NCI-H2196 treated with DMSO at 0.1 percent for 48 hours (cell line): ENCODE data around the gene TET3.

Source experiments
- DNase-seq: peaks from one replicate; lab custom pipeline; 2025; ENCODE audit not compliant: unreplicated experiment; lab: John Stamatoyannopoulos, UW

Gene TET3

DNA sequence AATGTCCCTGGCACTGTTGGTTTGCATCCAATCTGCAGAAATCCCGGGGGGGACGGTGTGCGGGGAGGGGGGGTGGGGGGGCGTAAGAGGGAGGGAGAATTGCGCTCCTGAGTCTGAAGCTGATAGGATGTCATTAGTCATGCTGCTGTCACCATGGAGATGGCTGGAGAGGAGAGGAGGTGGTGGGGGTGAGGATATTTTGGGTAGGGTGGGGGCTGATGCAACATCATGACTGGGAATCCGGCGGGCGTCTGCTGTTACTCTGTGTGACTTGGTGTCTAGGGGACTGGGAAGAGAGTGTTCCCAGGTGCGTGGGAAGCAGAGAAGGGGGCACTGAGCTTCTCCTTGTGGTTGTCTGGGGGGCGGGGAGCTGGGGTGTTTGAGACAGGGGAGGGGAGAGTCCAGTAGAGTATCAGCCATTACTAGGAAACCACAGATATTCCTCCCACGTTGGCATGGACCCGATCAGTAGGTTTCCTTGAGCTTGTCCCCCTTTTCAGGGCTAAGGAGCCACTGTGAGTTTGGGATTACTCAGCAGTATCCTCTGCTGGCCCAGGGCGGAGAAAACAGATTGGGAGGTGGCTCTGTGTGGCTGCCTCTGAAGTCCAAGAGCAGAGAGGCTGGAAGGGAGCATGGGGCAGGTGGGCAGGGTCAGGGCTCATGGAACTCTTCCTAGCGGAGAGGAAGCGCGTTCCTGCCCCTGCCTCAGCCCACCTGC is 18.9 kb downstream of the TET3 start:
- no peak for DNase-seq

DNA sequence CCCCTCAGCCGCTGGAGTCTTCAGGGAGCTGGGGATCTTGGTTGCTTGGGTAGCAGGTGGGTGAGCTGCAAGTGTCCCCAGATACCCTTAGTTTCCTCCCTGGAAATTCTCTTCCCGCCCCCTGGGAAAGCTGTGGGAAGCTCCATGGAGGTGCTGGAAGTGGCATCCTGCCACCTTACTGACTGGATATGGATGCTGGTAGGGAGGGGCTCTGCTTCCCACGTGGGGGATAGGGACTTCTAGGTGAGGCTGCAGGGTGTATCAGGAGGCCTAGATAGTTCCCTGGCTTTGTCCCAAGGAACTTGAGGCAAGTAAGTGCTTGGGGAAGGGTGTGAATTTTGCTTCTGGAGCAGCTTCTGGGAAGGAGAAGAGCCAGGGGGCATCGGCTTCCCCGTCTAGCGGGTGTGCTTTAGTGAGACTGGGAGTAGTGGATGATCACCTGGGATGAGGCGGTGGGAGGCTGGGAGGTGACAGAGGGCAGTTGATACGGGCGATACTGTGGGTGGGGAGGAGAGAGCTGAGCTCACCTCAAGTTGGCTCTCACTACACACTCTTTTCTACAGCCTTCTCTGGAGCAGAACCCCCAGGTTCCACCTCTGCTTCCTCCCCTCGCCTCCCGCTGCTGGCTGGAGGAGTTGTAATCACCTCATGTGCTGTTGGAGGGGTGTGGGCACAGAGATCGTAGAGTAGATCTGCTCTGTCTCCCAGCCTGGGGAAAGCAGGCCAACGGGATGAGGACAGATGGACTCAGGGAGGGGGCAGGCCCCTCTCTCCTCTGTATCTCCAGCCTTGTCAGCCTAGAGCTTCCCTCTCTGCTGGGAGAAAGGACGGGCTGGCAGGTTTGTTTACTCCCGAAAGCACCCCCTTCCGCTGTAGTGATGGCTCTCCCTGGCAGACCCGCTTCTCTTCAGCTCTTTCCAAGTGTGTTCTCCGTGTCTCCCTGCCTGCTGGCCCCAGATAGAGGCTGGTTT is 19.8 kb downstream of the TET3 start:
- no peak for DNase-seq

DNA sequence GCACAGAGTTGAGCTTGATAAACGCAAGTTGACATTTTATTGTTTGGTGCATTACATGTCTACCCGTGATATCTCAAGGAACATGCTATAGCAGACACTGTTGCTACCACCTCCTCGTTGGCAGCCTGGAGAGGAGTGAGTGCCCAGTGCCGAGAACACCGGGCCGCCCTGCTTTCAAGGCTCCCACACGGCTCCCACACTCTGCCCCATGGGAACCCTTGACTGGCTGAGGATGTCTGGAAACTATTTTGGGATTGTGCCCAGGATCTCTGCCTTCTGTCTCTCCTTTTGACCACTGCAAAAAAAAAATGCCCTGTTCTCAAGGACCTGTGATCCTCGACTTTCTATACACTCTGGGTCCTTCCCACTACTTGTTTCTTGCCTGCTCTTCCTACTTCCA is 21.1 kb downstream of the TET3 start:
- DNase-seq: no peak

DNA sequence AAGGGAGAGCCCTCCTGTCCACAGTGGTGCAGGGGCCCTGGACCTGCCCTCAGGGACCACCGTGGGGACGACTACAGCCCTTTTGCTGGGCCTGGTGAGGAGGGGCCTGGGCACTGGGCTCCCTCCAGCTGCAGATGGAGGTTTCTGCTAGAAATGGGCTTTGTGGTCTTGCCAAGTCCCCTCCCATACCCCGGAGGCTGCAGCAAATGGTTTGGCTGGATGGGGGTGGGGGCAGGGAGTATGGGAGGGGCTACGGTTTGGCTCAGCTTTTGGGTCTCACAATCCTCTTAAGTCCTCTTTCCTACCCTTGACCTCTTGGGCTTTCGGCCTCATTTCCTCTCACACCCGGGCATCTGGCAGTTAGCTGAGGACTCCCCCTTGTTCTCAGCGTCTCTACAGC is 21.7 kb downstream of the TET3 start:
- no peak for DNase-seq

DNA sequence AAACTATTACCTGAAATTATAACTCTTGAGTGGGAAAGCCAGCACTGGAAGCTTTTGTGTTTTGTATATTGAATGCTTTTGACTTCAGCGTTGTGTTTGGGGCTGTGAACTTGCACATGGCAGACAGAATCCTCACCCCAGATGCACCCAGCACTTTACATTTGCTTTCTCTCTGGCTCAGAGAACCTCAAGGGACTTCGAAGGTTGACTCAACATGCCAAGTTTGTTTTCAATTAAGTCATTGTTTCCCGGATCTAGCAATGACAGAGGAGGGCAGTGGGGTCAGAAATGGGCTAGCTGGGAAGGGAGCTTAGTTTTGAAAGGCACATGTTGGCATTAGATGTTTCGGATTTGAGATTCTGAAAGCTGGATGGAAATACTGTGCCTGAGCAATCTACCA is 22.4 kb downstream of the TET3 start:
- DNase-seq: no peak

DNA sequence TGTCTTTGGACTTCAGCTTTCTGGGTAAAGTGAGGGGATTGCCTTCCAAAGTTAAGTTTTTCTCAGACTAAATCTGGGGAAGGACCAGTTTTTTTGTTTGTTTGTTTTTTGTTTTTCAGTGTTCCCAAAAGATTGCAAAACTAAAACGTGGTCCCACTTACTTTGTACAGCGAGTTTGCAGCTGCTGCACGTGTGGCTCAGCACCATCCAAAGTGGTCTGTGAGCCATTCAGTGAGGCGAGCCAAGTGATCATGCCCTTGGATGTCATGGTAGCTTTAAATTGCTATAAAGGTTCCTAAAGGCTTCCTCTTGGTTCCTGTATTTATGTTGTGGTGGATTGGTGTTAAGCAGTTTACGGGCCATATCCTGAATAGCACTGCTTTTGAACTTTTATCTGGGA is 23.0 kb downstream of the TET3 start:
- no peak for DNase-seq

DNA sequence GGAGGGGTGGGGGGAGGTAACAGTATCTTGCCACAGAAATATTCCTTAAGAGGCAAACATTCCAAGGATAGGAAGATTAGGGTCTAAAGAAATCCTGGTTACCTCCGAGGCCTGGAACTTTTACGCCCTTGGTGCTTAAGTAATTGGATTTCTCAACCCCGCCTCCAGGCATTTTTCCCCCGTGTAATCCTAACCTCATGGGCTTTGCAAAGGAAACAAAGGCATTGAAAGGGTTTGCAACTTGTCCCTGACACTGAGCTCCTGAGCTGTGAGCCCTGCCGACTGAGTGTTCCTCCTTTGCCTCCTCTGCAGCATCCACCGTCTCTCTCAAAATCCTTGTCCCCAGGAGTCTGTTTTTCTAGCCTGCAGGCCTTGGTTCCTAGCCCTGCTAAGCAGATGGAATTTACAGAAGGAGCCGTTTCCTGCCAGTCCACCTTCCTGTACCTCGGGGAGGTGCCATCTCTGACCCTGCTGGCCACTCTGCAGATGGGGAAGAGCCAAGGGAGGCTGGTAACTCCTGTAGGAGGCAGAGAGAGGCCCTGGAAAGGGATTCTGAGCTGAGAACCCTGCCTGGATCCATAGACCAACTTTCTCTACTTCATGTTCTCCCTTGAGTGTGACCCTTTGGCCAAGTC is 24.2 kb downstream of the TET3 start:
- no peak for DNase-seq

DNA sequence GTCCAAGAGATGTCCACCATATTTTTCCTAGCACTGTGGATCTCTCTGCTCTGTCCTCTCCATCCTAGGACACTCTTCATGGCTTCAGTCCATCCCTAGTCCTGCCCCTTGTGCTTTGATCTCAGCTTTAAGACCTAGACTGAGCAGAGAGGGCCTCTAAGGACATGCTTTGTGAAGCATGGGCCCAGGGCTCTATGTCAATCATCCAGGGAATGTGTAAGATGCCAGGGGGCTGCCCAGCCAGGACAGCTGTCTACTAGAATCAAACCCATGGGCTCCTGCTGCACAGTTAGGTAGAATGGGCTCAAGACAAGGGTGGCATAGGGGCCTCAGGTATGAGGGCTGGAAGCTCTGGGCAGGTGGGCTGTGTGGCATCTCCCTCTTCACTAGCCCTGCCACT is 24.9 kb downstream of the TET3 start:
- no peak for DNase-seq

DNA sequence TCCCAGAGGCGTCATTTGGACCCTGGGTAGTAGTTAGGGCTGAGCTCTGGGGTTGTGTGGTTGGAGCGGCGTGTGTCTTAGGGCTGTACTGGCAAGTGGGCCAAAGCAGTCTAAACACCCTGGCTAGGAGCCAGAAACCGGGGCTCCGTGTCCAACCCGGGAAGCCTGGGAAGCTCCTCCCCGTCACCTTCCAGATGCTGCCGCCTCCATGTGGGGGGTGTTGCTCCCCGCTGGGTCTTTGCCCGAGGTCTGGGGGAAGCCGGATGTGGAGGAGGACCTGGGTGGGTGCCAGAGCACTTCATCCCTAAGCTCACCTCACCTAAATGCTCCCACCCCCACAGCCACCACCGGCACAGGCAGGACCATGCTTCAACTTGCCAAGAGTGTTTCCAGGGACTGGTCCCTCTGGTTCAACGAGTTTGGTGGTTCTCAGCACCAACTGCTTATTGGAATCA is 25.4 kb downstream of the TET3 start:
- DNase-seq: peak; percentile 44

DNA sequence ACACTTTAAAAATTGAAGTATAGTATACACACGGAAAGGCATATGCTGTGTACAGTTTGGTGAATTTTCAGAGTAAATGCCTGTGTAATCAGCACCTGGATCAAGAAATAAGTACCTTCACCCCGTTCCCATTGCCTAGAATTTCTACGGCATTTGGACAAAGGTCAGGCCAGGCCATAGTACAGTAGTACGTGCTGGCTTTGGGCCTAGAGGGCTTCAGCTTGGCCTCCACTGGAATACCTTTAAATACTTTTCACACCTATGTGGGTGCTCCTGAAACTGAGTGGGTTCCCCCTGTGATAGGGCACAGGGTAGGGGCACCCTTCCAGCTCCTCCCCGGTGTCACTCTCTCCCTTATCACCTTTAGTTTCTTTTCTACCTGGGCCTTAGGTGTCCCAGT is 26.5 kb downstream of the TET3 start:
- DNase-seq: no peak

DNA sequence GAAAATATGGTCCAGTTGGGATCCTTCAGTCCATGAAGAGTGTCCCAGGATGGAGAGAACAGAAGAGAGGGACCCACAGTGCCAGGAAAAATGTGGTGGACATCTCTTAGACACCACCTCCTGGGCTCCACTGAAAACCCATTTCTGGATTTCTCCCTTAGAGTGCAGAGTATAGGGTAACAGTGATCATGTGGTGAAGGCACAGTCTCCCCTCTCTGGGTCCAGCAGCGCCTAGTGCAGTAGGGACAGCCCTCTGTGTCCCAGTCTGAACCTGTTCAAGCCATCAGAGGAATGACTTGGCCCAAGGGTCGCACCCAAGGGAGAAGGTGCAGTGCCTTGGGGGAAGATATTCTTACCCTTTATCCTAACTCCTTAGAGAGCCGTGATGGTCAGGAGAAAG is 30.1 kb downstream of the TET3 start:
- DNase-seq: no peak

DNA sequence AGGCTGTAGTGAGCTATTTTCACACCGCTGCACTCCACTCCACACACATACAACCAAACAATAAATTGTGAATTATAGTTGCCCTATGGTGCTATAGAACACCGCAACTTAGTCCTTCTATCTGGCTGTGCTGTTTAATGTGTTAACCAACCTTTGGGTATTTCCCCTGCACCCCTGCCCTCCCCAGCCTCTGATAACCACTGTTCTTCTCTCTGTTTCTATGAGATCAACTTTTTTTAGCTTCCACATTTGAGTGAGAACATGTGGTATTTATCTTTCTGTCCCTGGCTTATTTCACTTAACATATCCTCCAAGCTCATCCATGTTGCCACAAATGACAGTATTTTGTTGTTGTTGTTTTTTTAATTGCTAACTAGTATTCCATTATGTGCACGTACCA is 32.5 kb downstream of the TET3 start:
- no peak for DNase-seq

DNA sequence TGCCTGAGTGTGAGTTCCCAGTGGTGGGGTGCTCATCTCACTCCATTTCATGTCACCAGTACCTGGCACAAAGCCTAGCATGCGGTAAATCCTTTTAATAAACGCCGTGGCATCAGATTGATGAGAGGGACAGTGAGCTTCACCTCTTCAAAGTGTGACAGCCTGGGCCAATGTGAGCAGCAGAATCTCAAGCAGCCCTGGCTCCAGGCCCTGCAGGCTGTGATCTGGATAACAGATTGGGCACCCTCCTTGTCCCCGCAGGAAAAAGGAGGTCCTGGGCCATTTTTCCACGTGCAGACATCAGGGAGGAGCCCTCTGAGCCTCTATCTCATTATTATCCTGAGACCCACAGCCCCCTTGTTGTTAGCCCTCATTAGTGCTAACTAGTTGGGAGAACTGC is 34.8 kb downstream of the TET3 start:
- no peak for DNase-seq

DNA sequence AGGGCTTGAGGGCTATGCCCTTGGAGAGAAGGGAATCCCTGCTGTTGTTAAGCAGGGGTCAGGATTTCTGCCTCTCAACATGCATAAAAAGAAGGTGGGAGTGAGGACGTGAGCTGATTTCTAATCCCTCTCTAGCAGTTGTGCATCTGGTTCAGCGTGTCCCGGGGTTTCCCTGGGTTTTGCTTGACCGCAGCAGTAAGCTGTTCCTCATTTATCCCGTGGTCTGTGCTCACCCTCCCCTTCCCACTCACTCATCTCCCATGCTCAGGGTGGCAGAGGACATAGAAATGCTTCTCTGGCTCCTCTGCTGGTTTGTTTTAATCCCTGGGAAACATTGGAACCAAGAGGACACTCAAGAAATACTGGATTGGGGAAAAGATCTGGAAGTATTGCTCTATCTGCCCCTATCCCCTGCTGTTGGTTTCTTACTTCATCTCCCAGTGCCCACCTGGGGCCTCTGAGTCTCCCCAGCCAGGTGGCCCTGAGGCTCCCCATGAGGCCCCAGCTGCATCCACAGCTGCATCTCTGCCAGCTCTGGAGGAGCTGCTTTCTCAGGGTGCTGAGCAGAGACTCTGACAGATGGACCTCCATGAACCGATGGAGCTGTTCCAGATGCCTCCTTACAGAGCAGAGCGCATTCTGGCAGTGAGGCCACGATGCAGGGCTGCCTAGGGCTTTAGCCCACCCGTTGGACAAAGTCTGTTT is 36.1 kb downstream of the TET3 start:
- DNase-seq: no peak

DNA sequence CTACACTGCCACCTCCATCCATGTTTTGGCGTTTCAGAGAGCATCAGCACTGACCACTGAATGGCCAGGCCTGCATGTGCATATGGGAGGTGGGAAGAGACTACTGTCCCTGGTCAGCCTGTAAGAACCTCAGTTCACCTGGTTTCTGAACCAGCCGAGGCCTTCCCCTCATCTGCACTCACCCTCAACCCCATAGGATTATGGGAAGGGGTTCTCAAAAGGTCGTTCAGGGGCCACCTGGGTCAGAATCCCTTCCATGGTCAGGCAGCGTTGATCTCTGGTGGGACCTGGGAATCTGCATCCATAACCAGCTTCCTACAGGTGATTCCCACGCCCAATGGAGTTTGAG is 36.7 kb downstream of the TET3 start:
- no peak for DNase-seq

DNA sequence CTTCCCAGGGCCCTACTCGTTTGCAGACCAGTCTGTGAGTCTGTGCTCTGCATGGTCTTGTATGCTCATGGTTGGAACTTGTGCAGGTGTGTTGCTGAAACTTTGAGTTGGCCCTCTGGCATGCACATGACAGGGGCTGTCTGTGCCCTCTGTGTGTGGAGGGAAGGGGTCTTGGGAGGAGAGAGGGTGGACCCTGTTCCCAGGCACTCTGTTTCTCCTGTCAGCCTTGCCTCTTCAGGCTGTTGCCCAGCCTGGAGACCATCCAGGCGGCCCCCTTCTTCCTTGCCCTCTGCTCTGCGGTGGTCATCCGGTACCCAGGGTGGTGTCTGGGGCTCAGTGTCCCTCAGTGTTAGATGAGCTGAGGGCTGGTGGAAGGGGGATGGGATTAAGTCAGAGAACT is 39.5 kb downstream of the TET3 start:
- DNase-seq: no peak

DNA sequence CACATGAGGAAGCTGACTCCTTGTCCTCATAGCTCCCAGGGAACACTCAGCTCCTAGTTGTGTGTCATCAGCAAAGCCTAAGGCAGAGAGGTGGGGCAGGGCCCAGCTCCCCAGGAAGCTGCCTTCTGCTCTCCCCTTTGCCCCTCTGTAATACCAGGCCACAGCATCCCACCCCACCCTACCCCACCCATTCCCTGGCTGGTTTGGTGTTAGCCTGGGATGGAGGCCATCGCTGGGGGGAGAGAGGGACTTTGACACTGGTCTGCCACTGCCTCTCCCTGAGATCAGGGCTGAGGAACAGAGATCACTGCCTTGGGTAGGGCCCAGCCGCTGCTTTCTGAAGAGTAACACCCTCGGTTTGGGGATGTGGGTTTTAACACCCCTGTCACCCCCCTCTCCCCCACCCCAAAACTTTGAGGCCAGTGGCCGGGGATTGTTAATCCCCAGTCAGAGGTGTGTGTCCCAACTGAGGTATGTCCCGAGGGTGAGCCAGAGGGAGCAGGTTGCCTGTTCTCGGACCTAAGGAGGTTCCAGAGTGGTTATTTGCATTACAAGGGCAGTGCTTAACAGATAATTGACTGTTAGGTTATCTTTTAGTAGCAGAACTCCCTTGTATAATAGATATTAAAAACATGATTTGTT is 41.4 kb downstream of the TET3 start:
- no peak for DNase-seq

DNA sequence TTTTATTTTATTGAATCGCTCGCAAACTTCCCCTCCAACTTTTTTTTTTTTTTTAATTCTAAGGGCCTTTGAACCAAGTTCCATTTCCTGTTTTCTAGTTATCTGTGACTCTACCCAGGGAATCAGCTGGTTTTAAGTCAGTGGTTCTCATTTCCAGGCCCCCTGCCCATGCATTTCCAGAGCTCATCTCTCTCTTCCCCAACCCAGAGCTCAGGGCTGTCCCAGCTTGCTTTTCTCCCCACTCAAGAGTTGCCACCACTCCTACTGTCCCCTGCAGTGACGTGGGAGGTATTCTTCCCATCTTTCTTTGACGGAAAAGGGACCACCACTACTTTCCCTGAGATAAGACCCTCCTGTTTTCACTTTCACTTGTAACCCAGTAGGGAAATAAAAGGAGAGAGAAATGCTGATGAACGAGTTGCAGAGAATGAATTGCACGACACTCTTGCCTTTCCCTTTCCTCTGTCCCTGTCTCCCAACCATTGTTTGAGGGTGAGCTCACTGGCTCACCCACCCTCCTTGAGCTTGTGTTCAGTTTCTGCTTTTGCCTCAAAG is 42.1 kb downstream of the TET3 start:
- no peak for DNase-seq

DNA sequence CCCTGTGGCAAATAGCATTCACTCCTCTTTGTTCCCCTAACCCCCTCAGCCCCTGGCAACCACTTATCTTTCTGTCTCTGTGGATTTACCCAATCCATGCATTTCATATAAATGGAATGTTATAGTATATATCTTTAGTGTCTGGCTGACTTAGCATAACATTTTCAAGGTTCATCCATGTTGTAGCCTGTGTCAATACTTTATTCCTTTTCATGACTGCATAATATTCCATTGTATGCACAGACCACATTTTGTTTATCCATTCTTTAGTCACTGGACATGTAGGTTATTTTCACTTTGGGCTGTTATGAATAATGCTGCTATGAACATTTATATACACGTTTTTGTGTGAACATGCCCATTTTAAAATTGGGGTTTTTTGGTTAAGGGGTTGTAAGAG is 42.8 kb downstream of the TET3 start:
- DNase-seq: no peak

DNA sequence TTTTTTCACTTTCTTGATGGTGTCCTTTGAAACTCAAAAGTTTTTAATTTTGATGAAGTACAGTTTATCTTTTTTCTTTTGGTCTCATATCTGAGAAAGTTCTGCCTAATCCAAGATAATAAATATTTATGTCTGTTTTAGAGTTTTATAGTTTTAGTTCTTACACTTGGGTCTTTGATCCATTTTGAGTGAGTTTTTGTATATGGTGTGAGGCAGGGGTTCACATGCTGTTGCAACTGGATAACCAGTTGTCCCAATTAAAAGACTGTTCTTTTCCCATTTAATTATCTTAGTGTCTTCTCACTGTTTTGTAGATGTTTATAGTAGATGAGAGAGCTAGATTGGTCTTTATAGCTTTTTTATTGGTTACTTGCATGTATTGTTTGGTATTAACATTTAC is 43.6 kb downstream of the TET3 start:
- DNase-seq: no peak

DNA sequence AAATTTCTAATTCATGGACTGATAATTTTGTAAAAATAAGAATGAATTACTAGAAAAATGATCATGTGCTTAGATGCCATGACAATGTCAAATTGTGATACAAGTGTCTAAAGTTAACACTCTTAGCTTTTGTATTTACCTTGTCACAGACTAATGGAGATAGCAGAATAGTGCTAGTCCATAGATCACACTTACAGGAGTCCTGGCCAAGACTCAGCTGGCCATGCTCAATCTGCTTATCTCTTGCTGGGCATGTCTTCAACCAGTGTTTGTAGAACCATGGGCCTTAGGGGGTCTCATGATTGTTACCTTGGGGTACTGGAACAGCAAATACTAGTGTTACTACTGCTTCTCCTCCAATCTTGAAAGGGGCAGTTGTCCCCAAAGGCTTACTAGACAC is 44.0 kb downstream of the TET3 start:
- DNase-seq: no peak
